Measurements from ENCODE around the gene CLPTM1L. TPM values are rescaled to one million over a fixed set of nuclear protein-coding genes. Genes with fewer than 3 reads are reported as not detected.
A peak's percentile ranks its signal among the peaks of the same experiment; 100 is the strongest.

The CLPTM1L gene
- total and polyA plus RNA-seq, 9 of the 15 experiments (the other 6 are each of a cell fraction or from before 2014, with no cell fraction given), result 3.5 to 217 (median 177) TPM

DNA sequence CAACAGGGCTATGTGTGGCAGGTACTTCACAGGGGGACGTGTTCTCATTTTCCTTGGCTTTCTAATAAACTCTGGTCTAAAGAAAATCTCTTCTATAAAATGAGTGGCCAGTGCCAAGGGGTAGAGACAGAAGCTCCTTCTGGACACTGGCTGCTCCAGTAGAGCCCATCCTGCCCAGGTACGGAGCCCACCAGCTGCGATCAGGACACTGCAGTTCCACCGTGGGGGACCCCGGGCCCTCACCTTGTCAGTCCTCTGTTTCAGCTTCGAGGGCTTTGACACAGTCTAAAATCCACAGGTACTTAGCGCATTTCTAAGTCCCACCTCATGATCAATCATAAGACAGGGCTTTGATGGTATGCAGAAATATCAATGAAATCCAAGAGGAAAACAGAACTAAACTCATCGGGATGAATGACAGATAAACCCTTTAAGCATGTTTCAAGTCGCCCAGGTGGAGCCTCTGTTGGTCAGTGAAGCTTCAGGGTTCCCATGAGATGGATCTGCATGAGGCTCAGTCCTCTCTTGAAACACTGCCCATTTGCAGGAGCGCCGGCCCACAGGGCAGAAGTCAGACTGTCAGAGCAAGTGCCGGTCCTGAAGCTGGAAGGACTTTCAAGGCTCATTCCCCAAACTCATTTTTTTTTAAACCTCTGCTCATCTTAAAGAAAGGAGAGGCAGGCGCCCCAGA, 29.7 kb downstream of the CLPTM1L start:
- TF ChIP-seq ZNF551 (CRISPR knock-in tag; IDR thresholded peaks at IDR 0.05) (no peak), RAD51 (IDR thresholded peaks at IDR 0.05; ENCODE audit: borderline replicate concordance, low read depth) (0 out of 2 replicates have a peak, but pooled peaks have one; percentile 18)
- Histone ChIP-seq H3K27ac (ENCODE audit: extremely low read depth, low read depth, low read length) (no peak overlapping the region), H3K4me3 (no peak overlapping the region), H3K9ac (ENCODE audit: insufficient read depth in 1 of 2, low read depth in 2 of 2, low read length in 2 of 2) (no peak overlapping the region; a peak in 1 of 4 replicates), H3K9me1 (ENCODE audit: control insufficient read depth, insufficient read depth, low read length) (no peaks in the 10 kb centered on the region), H4K20me1 (replicated peaks; ENCODE audit: control insufficient read depth, insufficient read depth, low read length) (peaks cover 6% of the 10 kb centered on the region), H3K36me3 (ENCODE audit: control insufficient read depth, insufficient read depth, low read length) (peaks cover 25% of the 10 kb centered on the region; the same call in 2 of the 3 replicates), H3K79me2 (ENCODE audit: control insufficient read depth, insufficient read depth, low read length) (no peaks in the 10 kb centered on the region), H3K4me2 (ENCODE audit: insufficient read depth, low read length) (no peak overlapping the region), H3K4me1 (replicated peaks in 1 of 2; ENCODE audit: control insufficient read depth in 2 of 2, insufficient read depth in 2 of 2, low read length in 2 of 2) (peaks cover 13 to 47% of the 10 kb centered on the region in 2 experiments; a peak in 4 of 5 replicates), H2AFZ (ENCODE audit: low read depth, low read length) (no peak overlapping the region), H3K27me3 (ENCODE audit: control insufficient read depth in 2 of 2, insufficient read depth in 2 of 2, low read length in 2 of 2) (peaks cover 17 to 38% of the 10 kb centered on the region in 2 experiments), H3K9me3 (replicated peaks; ENCODE audit: control insufficient read depth, insufficient read depth, low read depth, low read length) (no peaks in the 10 kb centered on the region)
- ChIA-PET POLR2A (interaction anchor here (0.6 to 4.6 kb wide), 5 partner anchors 12 to 73 kb away, joined by 3 to 32 read pairs (median 3); partner anchors contain the start of gene TERT), CTCF (ENCODE audit: low intra/inter-chr PET ratio) (no interaction called here)
- DNase-seq (ENCODE audit: extremely low read depth in 1 of 4, low spot score in 3 of 4) (no peak), FAIRE-seq (no peak), ATAC-seq (peak; percentile 6; the same call in 2 of the 3 replicates)
- in situ Hi-C loops (cut with MboI) (no loop called here), intact Hi-C loops (cut with micrococcal nuclease) (no loop called here)
- no TSS peak for BruUV-seq (replicated peaks)
- WGBS (ENCODE audit: insufficient coverage, low coverage, missing lambda C conversion rate), result 43% methylated on average over 13 of the region's 13 CpGs

GRCh38 chr5:1314564-1314982, 30.3 kb downstream of the CLPTM1L start:
- no peaks in the 10 kb centered on the region for H3K79me2 ChIP-seq (ENCODE audit: control insufficient read depth, insufficient read depth, low read length)
- no peak overlapping the region for H3K4me2 ChIP-seq (ENCODE audit: insufficient read depth, low read length)
- CTCF ChIA-PET (ENCODE audit: low intra/inter-chr PET ratio), result no interaction called here
- H3K9ac ChIP-seq (ENCODE audit: insufficient read depth in 1 of 2, low read depth in 2 of 2, low read length in 2 of 2), result no peak overlapping the region
- POLR2A ChIA-PET, result interaction anchor here (0.5 to 1.3 kb wide), 3 partner anchors 9 to 29 kb away, joined by 3 to 4 read pairs (median 3); no protein-coding TSS in a partner anchor
- in situ Hi-C loops (cut with MboI) (no loop called here), intact Hi-C loops (cut with micrococcal nuclease) (no loop called here)
- no peak for TF ChIP-seq ARID4B (CRISPR knock-in tag; IDR thresholded peaks at IDR 0.05)
- H3K9me3 ChIP-seq (replicated peaks; ENCODE audit: control insufficient read depth, insufficient read depth, low read depth, low read length), result no peaks in the 10 kb centered on the region
- no peak overlapping the region for H3K4me3 ChIP-seq
- no peak for ATAC-seq
- FAIRE-seq, result no peak
- peaks cover 19% of the 10 kb centered on the region; the same call in 2 of the 3 replicates for H3K36me3 ChIP-seq (ENCODE audit: control insufficient read depth, insufficient read depth, low read length)
- peaks cover 13 to 45% of the 10 kb centered on the region in 2 experiments; a peak in 4 of 5 replicates for H3K4me1 ChIP-seq (replicated peaks in 1 of 2; ENCODE audit: control insufficient read depth in 2 of 2, insufficient read depth in 2 of 2, low read length in 2 of 2)
- H3K9me1 ChIP-seq (ENCODE audit: control insufficient read depth, insufficient read depth, low read length), result no peaks in the 10 kb centered on the region
- no peak overlapping the region for H3K27ac ChIP-seq (ENCODE audit: extremely low read depth, low read depth, low read length)
- H3K27me3 ChIP-seq (ENCODE audit: control insufficient read depth in 2 of 2, insufficient read depth in 2 of 2, low read length in 2 of 2), result peaks cover 21 to 43% of the 10 kb centered on the region in 2 experiments
- no peak for DNase-seq (ENCODE audit: extremely low read depth in 1 of 4, low spot score in 3 of 4)
- no TSS peak for BruUV-seq (replicated peaks)
- H4K20me1 ChIP-seq (replicated peaks; ENCODE audit: control insufficient read depth, insufficient read depth, low read length), result peaks cover 6% of the 10 kb centered on the region
- 44% methylated on average over 13 of the region's 13 CpGs for WGBS (ENCODE audit: insufficient coverage, low coverage, missing lambda C conversion rate)
- H2AFZ ChIP-seq (ENCODE audit: low read depth, low read length), result no peak overlapping the region

Data from K562 (cell line).